SJSA1 (cell line): ENCODE results near the gene KL. TPM values are rescaled to one million over a fixed set of nuclear protein-coding genes. Genes with fewer than 3 reads are reported as not detected.

ENCODE experiments used
- DNase-seq, 2 experiments: peaks; one replicate each; pipeline ENCODE4 v3.0.0-alpha.2; 2015 to 2020; ENCODE audit warnings: low spot score in 2 of 2, low read depth in 1 of 2
- H3K27ac ChIP-seq: fragments of 250-450 bp; sonication (Bioruptor Pico); 2 replicates; pipeline ENCODE4 v1.5.1; 2020; ENCODE audit warnings: mild to moderate bottlenecking, moderate library complexity
- H3K27me3 ChIP-seq: fragments of 250-450 bp; sonication (Bioruptor Pico); replicated peaks from 2 replicates; pipeline ENCODE4 v1.5.1; 2020; ENCODE audit warnings: mild to moderate bottlenecking, moderate library complexity
- H3K36me3 ChIP-seq: fragments of 250-450 bp; sonication (Bioruptor Pico); 2 replicates; pipeline ENCODE4 v1.5.1; 2020; ENCODE audit warnings: mild to moderate bottlenecking
- H3K4me1 ChIP-seq: fragments of 250-450 bp; sonication (Bioruptor Pico); replicated peaks from 2 replicates; pipeline ENCODE4 v1.6.1; 2021; ENCODE audit warnings: mild to moderate bottlenecking
- H3K4me3 ChIP-seq: fragments of 250-450 bp; sonication (Bioruptor Pico); 2 replicates; pipeline ENCODE4 v1.5.1; 2020; ENCODE audit warnings: mild to moderate bottlenecking
- H3K9me3 ChIP-seq: fragments of 250-450 bp; sonication (Bioruptor Pico); replicated peaks from 2 replicates; pipeline ENCODE4 v1.5.1; 2020; ENCODE audit warnings: mild to moderate bottlenecking
- total RNA-seq: library from RNA; depleted of rRNA; stranded (reverse); fragments of >200 nt; shearing (Covaris generic); gene quantifications from 2 replicates; pipeline ENCODE4 v1.2.3, GENCODE V29; 2014

KL gene
- total RNA-seq, 1 experiment from 2014 or later: not detected

DNA sequence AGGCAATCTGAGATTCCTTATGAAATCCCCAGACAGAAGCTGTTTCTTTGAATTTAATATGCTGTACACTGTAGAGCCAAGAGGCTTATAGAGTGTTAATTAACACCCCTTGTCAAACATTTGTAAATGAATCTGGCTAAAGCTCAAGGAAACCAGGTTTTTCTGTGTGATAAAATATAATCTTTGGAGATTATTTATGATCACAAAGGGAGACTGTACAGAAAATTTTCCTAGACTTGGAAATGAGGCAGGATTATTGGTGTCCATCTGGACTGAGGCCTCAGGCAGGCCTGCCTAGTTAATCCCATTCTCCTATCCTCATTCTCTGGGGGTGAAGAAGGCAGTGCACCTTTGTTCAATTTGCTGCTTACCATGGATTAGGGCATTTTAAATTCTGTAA, 17.8 kb downstream of the KL start:
- Histone ChIP-seq H3K4me1 (no peaks in the 10 kb centered on the region), H3K27ac (no peak overlapping the region), H3K9me3 (no peaks in the 10 kb centered on the region), H3K27me3 (no peaks in the 10 kb centered on the region), H3K36me3 (no peaks in the 10 kb centered on the region), H3K4me3 (no peak overlapping the region)
- no peak for DNase-seq

DNA sequence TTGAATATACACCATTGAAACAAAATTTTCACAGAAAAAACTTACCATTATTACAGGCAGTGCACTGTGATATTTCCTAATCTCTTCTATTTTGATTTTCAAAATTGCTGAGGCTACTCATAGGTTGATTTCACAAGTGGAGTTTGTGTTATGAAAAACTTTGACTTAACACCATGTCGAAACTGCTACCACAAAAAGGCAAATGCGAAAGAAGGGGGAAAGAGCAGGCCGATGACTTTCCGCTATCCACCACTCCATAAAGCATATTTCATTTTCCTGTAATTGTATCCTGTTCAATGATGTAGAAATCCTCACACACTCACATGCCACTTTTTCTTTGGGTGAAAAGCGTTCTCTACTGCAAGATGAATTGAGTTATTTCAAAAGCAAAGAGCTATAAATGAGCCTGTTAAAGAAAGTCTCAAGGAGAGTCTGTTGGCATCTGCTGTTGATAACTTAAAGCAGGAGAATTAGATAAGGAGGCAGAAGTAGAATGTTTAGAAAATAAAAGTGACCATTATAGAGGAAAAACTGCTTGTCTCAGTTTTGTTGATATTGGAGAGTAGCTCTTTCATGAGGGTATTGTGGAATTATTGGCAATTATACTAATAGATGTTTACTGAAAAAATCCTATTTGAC, 18.8 kb downstream of the KL start:
- H3K4me1 ChIP-seq: peaks cover 5% of the 10 kb centered on the region; the same call in 1 of the 2 replicates
- H3K36me3 ChIP-seq: no peaks in the 10 kb centered on the region
- H3K9me3 ChIP-seq: no peaks in the 10 kb centered on the region
- H3K27me3 ChIP-seq: no peaks in the 10 kb centered on the region
- H3K27ac ChIP-seq: no peak overlapping the region
- no peak overlapping the region for H3K4me3 ChIP-seq
- DNase-seq: no peak

DNA sequence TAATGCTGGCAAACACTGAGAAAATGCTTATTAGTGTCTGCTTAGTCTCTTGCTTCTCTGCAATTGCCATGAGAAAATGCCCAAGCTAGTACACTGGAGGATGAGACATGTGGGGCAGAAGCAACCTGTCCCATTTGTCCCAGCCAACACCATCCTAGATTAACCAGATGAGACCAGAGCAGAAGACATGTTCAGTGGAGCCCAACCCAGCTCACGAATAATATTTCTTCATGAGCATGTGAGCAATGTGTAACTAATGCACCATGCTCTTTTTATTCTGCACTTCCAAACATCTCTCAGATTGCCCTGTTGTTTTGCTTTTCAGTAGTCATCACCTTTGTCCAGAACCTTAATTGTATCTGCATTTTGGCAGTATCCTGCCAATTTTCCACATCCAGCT, 21.4 kb downstream of the KL start:
- Histone ChIP-seq H3K4me1 (peaks cover 8% of the 10 kb centered on the region; the same call in 1 of the 2 replicates), H3K27me3 (no peaks in the 10 kb centered on the region), H3K9me3 (no peaks in the 10 kb centered on the region), H3K4me3 (no peak overlapping the region), H3K36me3 (no peaks in the 10 kb centered on the region), H3K27ac (no peak overlapping the region)
- DNase-seq: no peak

DNA sequence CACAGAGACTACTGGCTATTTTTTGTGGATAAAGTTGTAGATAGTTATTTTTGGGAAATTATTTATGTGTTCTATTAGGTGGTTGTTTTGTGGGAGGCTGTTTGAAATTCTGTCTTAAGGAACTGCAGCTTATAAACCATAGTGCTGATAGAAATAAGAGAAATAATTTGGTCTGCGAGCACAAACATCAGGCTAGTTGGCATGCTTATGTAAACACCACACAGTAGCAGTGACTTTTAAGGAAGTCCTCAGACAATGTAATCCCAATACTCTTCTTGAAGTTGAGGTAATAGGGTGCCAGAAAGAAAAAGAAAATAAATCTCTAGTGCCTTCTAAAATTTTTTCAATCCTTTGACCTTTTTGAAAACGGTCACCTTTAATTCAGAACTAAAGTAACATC, 23.9 kb downstream of the KL start:
- H3K27me3 ChIP-seq: no peaks in the 10 kb centered on the region
- H3K4me1 ChIP-seq: peaks cover 8% of the 10 kb centered on the region; the same call in 1 of the 2 replicates
- DNase-seq: no peak
- H3K36me3 ChIP-seq: no peaks in the 10 kb centered on the region
- no peak overlapping the region for H3K4me3 ChIP-seq
- no peak overlapping the region for H3K27ac ChIP-seq
- H3K9me3 ChIP-seq: no peaks in the 10 kb centered on the region

DNA sequence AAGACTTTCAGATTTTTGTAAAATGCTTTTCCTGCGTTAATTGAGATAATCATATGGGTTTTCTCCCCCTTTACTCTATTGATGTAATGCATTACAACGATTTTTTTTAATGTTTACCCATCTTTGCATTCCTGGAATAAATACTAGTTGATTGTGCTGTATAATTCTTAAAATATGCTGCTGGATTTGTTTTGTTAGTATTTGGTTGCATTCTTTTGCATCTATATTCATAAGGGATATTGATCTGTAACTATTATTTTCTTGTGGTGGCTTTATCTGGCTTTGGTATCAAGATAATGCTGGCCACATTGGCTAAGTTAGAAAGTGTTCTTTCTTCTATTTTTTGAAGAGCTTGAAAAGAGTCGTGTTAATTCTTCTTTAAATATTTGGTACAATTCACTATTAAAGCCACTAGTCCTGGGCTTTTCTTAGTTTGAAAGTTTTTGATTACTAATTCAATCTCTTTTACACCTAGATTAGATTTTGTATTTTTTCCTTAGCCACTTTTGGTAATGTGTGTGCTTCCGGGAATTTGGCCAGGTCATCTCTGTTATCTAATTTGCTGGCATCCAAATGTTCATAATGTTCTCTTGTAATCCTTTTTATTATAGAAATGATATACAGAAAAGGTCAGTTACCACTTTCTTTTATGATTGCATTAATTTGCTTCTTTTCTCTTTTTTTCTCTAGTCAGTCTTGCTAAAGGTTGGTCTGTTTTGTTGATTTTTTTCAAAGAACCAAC, 29.8 kb downstream of the KL start:
- DNase-seq: no peak
- Histone ChIP-seq H3K4me1 (no peaks in the 10 kb centered on the region), H3K9me3 (no peaks in the 10 kb centered on the region), H3K27ac (no peak overlapping the region), H3K4me3 (no peak overlapping the region), H3K36me3 (no peaks in the 10 kb centered on the region), H3K27me3 (no peaks in the 10 kb centered on the region)

DNA sequence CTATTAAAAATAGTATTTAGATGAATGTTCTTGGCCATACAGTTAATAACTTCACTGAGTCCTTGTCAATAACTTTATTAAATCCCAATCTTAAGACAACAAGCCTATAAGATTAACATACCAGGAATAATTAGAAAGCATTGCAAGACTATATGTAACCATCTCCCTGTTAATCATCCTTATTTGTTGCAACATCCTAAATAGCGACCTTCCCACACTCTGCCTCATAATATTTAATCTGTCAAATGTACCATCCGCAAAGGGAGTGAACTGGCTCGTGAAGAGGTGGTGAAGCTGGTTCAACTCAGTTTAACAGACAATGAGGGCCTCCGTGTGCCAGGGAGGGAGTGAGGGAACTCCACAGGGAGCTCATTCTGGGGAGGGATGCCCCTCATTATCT, 33.9 kb downstream of the KL start:
- H3K4me1 ChIP-seq: no peaks in the 10 kb centered on the region
- DNase-seq: no peak
- no peaks in the 10 kb centered on the region for H3K36me3 ChIP-seq
- no peaks in the 10 kb centered on the region for H3K9me3 ChIP-seq
- no peaks in the 10 kb centered on the region for H3K27me3 ChIP-seq
- H3K4me3 ChIP-seq: no peak overlapping the region
- no peak overlapping the region for H3K27ac ChIP-seq

DNA sequence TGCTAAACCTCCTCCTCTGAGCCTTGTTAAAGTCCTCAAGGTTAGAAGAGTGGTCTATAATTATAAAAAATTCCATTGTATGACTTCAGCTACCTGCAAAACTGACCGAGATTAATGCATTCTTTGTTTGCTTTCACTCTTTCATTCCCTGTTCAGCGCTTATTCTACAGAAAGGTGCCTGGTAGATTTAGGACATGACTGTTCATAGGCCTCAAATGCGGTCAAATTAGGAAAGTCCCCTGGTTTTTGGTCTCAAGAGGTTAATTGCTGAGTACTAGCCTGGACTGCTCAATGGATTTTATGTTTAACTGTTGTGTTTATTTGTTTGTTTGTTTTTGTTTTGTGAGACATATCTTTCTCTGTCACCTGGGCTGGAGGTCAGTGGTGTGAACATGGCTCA, 35.4 kb downstream of the KL start:
- DNase-seq: no peak
- Histone ChIP-seq H3K36me3 (no peaks in the 10 kb centered on the region), H3K27ac (no peak overlapping the region), H3K4me1 (no peaks in the 10 kb centered on the region), H3K9me3 (no peaks in the 10 kb centered on the region), H3K27me3 (no peaks in the 10 kb centered on the region), H3K4me3 (no peak overlapping the region)

DNA sequence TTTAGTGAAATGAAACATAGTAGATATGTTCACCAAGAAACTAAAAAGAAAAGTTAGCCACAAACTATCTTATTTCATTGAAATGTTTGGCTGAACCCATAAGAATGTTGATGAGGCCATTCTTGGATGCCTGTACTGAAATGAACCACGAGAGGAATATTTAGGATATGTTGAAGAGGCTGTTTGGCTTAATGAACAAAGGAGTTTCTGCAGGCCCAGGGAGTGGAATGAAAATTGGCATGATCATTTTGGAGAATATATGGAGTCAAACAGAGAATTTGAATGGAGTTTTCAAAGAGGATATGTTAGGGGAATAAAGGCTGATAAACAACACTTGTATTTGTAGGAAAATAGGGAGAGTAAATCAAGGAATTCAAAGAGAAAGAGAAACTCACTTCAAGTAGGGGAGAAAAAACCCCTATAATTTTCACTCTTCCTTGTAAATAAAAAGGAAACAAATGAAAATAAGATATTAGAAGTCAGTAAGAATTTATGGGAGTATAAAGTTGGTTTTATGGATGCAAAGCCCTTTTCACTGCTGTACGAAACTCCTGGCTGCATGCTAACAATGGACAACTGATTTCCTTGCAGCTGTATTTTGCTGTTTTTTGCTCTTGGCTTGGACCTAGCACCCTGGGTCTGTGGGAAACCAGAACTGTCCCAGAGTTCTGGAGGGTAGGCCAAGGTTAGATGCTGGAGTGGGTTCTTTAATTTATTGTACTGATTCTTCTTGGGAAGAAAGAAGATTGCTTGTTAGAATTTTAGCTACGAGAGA, 36.5 kb downstream of the KL start:
- DNase-seq: no peak
- Histone ChIP-seq H3K27ac (no peak overlapping the region), H3K4me3 (no peak overlapping the region)

DNA sequence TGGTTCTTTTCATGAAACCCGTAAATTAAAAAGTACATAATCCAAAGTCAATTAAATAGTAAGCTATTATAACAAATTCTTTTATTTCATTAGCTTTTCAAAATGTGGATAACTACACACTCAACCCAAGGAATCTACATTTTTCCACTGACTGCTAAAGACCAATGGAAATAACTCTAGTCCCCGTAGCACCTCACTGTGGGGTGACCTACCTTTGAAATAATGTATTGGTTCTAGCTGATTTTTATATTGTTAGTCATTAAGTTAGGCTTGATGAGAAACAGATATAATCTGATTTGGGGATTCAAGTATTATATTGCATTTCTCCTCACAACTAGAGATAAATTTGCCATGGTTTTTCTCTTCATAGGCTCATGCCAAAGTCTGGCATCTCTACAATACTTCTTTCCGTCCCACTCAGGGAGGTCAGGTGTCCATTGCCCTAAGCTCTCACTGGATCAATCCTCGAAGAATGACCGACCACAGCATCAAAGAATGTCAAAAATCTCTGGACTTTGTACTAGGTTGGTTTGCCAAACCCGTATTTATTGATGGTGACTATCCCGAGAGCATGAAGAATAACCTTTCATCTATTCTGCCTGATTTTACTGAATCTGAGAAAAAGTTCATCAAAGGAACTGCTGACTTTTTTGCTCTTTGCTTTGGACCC, 37.3 kb downstream of the KL start:
- H3K4me3 ChIP-seq: no peak overlapping the region
- H3K27ac ChIP-seq: no peak overlapping the region
- H3K4me1 ChIP-seq: no peaks in the 10 kb centered on the region
- H3K9me3 ChIP-seq: no peaks in the 10 kb centered on the region
- no peaks in the 10 kb centered on the region for H3K36me3 ChIP-seq
- no peak for DNase-seq
- no peaks in the 10 kb centered on the region for H3K27me3 ChIP-seq

More for the DNA sequence above, 36.5 kb downstream of the KL start:
- Histone ChIP-seq H3K9me3 (no peaks in the 10 kb centered on the region), H3K36me3 (no peaks in the 10 kb centered on the region), H3K4me1 (no peaks in the 10 kb centered on the region), H3K27me3 (no peaks in the 10 kb centered on the region)

DNA sequence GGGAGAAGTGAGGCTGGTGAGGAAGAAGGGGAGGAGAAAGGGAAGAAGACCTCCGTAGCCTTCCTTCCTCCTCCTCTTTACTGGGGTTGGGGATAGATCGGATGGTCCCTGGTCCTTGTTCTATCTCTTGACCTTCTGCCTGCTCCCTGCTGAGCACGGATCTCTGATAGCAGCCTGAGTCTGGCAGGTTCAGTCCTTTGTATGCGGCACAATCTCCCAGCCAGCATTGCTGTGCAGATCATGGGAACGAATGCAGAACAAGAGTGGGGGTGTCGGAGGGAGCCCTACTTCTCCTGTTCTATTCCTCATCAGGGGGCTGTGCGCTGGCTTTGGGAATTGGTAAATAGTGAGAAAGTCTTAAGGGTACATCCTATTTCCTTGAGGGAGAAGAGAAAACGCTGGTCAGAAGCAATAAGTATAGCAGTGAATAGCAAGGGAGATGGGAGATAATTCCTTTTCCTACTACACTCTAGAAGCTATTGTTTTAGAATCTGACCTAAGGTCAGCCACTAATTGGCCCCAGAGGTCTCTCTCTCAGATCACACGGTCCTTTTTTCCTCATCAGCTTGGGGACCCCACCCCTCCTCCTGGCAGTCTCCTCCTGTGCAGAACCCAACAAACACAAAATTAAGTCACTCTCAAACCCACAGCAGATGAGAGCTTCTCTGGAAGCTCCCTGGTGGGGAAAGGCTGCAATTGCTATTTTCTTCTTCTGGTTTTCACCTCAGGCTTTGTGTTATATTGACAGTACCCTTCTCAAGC, 41.0 kb downstream of the KL start:
- no peak for DNase-seq
- Histone ChIP-seq H3K4me3 (no peak overlapping the region), H3K36me3 (no peaks in the 10 kb centered on the region), H3K27me3 (no peaks in the 10 kb centered on the region), H3K27ac (no peak overlapping the region), H3K9me3 (no peaks in the 10 kb centered on the region), H3K4me1 (no peaks in the 10 kb centered on the region)

DNA sequence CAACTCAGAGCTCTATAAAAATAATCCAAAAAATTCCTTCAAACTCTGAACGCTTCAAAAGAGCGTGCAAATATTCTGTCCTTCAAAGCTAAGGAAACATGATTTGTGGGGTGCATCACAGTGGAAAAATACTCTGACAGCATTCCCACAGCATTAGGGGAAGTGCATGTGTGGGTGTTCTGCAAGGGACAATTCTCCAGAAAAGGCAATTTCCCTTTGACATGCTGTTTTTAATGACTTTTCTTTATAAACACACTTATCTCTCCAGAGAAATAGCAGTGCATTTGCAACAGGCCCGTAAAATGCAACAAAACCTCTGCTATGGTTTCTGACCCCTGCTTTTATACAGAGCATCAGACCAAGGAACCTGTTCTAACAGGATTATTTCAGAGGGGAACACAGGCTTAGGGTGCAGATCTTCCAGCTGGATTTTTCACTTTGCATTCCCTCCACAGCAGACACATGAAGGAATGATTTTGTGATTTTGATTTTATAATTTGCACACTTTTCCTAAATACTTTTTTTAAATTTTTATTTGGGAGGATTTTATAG, 42.6 kb downstream of the KL start:
- DNase-seq: no peak
- Histone ChIP-seq H3K27me3 (no peaks in the 10 kb centered on the region), H3K4me3 (no peak overlapping the region), H3K27ac (no peak overlapping the region), H3K9me3 (no peaks in the 10 kb centered on the region), H3K36me3 (no peaks in the 10 kb centered on the region), H3K4me1 (no peaks in the 10 kb centered on the region)

DNA sequence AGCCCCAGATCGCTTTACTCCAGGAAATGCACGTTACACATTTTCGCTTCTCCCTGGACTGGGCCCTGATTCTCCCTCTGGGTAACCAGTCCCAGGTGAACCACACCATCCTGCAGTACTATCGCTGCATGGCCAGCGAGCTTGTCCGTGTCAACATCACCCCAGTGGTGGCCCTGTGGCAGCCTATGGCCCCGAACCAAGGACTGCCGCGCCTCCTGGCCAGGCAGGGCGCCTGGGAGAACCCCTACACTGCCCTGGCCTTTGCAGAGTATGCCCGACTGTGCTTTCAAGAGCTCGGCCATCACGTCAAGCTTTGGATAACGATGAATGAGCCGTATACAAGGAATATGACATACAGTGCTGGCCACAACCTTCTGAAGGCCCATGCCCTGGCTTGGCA, 44.6 kb downstream of the KL start:
- no peak for DNase-seq
- Histone ChIP-seq H3K9me3 (no peaks in the 10 kb centered on the region), H3K36me3 (no peaks in the 10 kb centered on the region), H3K27me3 (no peaks in the 10 kb centered on the region), H3K4me1 (no peaks in the 10 kb centered on the region), H3K4me3 (no peak overlapping the region), H3K27ac (no peak overlapping the region)

DNA sequence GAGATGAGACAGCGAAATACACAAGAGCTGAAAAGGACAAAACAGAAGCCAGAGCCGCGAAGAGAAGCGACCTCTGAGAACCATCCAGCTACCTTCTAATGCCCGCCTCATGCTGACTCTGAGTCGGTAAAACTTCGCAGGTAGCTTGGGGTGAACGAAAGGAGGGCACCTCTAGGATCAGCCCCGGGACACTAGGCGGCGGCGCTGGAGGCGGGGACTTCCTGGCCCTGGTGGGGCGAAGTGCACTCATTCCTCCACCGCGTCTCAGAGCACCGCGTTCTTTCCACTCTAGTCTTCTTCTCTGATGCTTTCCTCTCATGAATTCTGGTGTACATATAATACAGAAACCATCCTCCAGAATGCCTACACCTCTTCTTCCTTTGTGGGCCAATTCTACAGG, 50.1 kb downstream of the KL start:
- Histone ChIP-seq H3K36me3 (no peaks in the 10 kb centered on the region), H3K4me1 (no peaks in the 10 kb centered on the region), H3K9me3 (no peaks in the 10 kb centered on the region), H3K4me3 (no peak overlapping the region), H3K27ac (no peak overlapping the region), H3K27me3 (no peaks in the 10 kb centered on the region)
- no peak for DNase-seq
